Immature natural killer cell (primary cell): ENCODE results near the gene CTNNA2. TPM values are rescaled to one million over a fixed set of nuclear protein-coding genes. Genes with fewer than 3 reads are reported as not detected.

Experiments
- DNase-seq, 3 donors: peaks; one replicate each; pipeline ENCODE4 v3.0.0; 2022; ENCODE audit warnings: mixed read lengths in 1 of 3
- H3K27ac Mint-ChIP-seq, 6 donors: one replicate each; pipeline ENCODE4 v1.8.0; 2020; ENCODE audit warnings: mixed read lengths in 6 of 6, mild to moderate bottlenecking in 5 of 6, inconsistent platforms in 4 of 6, moderate library complexity in 3 of 6
- H3K27me3 Mint-ChIP-seq, 3 donors: one replicate each; pipeline ENCODE4 v1.8.0; 2020 to 2021; ENCODE audit warnings: low read depth in 3 of 3, mild to moderate bottlenecking in 3 of 3, mixed read lengths in 3 of 3, moderate library complexity in 3 of 3, inconsistent platforms in 1 of 3
- H3K36me3 Mint-ChIP-seq, 3 donors: one replicate each; pipeline ENCODE4 v1.8.0; 2020; ENCODE audit warnings: mixed read lengths in 3 of 3, inconsistent platforms in 2 of 3, mild to moderate bottlenecking in 2 of 3
- H3K4me1 Mint-ChIP-seq, 2 donors: one replicate each; pipeline ENCODE4 v1.8.0; 2020; ENCODE audit warnings: inconsistent platforms in 2 of 2, mild to moderate bottlenecking in 2 of 2, mixed read lengths in 2 of 2, moderate library complexity in 1 of 2
- H3K4me3 Mint-ChIP-seq, 5 donors: one replicate each; pipeline ENCODE4 v1.8.0; 2020; ENCODE audit warnings: mild to moderate bottlenecking in 5 of 5, mixed read lengths in 5 of 5, inconsistent platforms in 3 of 5, moderate library complexity in 3 of 5
- H3K9me3 Mint-ChIP-seq, 6 donors: one replicate each; pipeline ENCODE4 v1.8.0; 2020; ENCODE audit warnings: mild to moderate bottlenecking in 6 of 6, mixed read lengths in 6 of 6, inconsistent platforms in 4 of 6, moderate library complexity in 3 of 6
- polyA plus RNA-seq, 3 donors: library from polyadenylated mRNA; unstranded; fragments of 300-500 nt; fragmentation: Illumina TruSeq; gene quantifications; one replicate each; pipeline ENCODE4 v1.2.3, GENCODE V29; 2021

Gene CTNNA2
- polyA plus RNA-seq, 3 donors from 2014 or later = not detected

DNA sequence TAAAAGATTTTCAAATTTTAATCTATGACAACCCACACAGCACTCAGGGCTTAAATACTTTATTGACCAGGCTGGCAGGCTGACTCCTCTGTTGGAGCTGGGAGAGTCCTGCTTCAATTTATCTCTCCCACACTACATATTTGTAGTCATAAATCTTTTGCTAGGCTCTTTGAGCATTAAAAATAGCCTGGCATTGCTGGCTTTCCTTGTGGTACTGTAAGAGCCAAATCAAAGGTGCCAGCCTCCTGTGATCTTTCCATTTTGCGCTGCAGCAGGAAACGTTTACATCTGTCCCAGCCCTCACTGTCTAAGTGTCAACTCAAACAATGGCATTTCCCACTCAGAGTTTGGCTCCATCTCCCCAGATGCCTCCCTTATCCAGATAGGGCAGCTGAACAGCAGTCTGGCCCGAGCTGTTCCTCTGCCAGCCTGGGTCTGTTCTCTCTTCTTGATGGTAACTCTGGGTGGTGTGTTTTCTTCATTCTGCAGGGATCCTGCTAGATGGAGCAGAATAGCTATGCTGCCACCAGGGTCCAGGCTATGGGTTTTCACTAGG is 729.6 kb downstream of the CTNNA2 start:
- DNase-seq = no peak
- Mint-ChIP-seq H3K4me1 (no peaks in the 10 kb centered on the region), H3K4me3 (no peak overlapping the region), H3K36me3 (no peaks in the 10 kb centered on the region), H3K27me3 (no peaks in the 10 kb centered on the region), H3K9me3 (peaks cover 0 to 38% (median 8%) of the 10 kb centered on the region in 6 donors), H3K27ac (no peak overlapping the region)

DNA sequence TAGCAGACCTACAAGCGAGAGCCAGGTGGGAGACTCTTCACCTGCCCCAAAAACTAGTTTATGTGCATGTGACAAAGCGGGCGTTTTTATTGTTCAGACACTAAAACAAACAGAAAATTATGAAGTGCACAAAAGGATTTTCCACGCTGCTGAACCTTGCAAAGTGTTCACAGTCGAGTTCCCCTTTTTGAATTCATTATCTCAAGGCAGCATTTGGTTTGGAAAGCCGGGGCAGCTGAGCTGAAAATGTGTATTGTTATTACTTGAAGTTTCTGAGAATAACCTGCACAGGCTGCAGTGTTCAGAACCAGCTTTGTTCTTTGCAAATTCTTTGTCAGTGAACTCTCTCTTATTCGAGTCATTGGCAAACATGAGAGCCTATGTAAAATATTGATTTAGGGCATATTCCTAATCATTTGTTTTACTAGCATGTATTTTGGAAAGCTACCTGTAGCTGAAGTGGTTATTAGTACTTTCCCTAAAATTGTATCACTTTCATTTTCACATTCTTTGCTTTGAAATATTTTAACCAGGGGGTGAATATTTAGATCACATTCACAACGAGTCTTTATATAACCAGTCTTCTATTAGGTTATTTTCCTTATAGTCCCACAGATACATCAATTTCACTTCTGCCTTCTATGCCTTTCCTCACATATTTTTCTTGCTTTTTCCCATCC is 732.2 kb downstream of the CTNNA2 start:
- Mint-ChIP-seq H3K4me1 (no peaks in the 10 kb centered on the region), H3K9me3 (peaks cover 2 to 36% (median 6%) of the 10 kb centered on the region in 6 donors), H3K4me3 (no peak overlapping the region), H3K36me3 (no peaks in the 10 kb centered on the region), H3K27me3 (no peaks in the 10 kb centered on the region), H3K27ac (no peak overlapping the region)
- DNase-seq = no peak

DNA sequence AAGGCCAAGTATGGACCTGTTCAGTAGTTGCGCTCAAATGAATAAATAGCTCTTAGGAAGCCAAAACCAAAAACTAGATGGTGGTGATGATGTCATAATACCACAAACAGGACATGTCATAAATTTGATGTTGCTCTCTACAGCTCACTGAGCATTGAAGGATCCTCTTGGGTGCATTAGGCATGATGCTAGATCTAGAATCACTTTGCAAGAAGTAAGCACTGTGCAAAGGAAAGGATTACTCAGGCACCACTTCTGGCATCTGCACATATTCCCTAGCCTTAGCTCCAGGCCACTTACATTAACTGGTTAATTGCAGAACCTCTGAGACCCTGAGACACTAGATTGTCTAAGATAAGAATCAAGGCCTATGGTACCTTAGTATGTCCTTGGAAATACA is 733.7 kb downstream of the CTNNA2 start:
- peaks cover 2 to 40% (median 7%) of the 10 kb centered on the region in 6 donors for H3K9me3 Mint-ChIP-seq
- no peaks in the 10 kb centered on the region for H3K27me3 Mint-ChIP-seq
- DNase-seq = no peak
- no peak overlapping the region for H3K4me3 Mint-ChIP-seq
- no peaks in the 10 kb centered on the region for H3K36me3 Mint-ChIP-seq
- H3K27ac Mint-ChIP-seq = no peak overlapping the region
- H3K4me1 Mint-ChIP-seq = no peaks in the 10 kb centered on the region

DNA sequence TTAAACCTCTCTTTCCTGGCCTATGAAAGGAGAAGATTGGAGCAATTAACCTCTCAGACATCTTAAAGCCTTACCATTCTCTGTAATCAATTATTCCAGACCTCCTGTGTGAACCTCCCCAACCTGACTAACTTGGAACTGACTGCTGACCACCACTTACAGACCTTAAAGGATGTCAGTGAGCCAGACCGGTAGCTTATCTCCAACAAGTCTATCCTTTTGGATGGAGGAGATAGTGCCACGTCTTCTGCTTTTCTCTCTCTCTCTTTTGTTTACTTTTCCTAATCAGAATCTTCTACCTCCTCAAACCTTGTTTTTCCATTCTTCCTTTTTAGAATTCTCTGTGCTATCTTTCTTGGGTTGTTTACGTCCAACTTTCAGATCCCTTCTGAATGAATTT is 734.5 kb downstream of the CTNNA2 start:
- Mint-ChIP-seq H3K4me3 (no peak overlapping the region), H3K36me3 (no peaks in the 10 kb centered on the region), H3K27ac (no peak overlapping the region), H3K4me1 (no peaks in the 10 kb centered on the region), H3K27me3 (no peaks in the 10 kb centered on the region), H3K9me3 (peaks cover 2 to 43% (median 7%) of the 10 kb centered on the region in 6 donors)
- no peak for DNase-seq

DNA sequence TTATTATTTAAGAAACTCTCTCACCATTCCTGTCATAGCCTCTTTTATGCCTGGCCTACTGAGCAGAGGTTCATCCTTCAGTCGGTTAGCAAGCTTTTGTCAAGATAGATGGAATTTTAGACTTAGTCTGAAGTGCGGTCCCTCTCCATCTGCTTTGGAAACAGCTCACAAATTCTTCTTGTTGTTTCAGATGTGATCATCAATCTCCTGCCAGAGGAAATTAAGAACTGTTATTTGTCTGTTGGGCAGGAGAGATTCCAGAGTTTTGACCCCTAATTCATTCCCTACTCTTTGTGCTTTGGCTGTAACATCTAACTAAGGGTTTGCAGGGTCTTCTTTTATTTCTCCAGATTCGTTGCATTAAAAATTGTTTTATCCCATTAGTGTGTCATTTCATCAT is 735.3 kb downstream of the CTNNA2 start:
- H3K27ac Mint-ChIP-seq = no peak overlapping the region
- H3K27me3 Mint-ChIP-seq = no peaks in the 10 kb centered on the region

DNA sequence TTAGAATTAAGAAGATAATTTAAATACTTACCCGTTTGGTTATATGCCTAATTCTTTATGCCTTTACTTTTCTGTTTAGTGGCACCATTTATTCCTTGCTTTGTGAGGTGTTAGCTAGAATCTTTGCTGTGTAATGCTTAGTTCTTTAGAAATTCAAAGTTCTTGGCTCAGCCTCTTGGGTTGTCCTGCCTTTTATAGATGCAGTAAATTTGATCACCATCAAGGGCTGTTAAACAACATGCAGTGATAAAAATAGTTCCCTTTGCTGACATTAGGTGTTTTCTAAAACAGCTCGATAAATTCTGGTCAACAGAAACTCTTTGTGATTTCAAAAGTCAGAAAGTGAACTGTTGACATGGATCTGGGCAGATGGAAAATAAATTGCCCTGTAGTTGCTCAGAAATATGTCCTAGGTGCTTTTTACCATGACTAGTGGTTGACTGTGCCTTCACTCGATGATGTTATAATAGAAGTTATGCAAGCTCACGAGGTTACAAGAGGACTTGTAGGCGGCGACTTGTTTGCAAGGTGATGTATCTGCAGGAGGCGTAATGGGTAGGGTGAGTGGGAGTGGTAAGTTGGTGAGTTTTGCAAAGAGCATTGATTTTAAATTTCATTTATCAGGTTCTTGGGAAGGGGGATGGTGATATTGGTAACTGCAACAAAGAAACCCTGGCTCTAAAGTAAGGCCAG is 739.6 kb downstream of the CTNNA2 start:
- H3K27ac Mint-ChIP-seq = no peak overlapping the region
- peaks cover 0 to 5% (median 0%) of the 10 kb centered on the region in 3 donors for H3K36me3 Mint-ChIP-seq
- no peak for DNase-seq
- peaks cover 4 to 36% (median 14%) of the 10 kb centered on the region in 6 donors for H3K9me3 Mint-ChIP-seq
- no peaks in the 10 kb centered on the region for H3K4me1 Mint-ChIP-seq
- H3K4me3 Mint-ChIP-seq = no peak overlapping the region
- peaks cover 0 to 2% (median 0%) of the 10 kb centered on the region in 3 donors for H3K27me3 Mint-ChIP-seq

More for the DNA sequence above, 735.3 kb downstream of the CTNNA2 start:
- peaks cover 0 to 48% (median 9%) of the 10 kb centered on the region in 6 donors for H3K9me3 Mint-ChIP-seq
- H3K36me3 Mint-ChIP-seq = no peaks in the 10 kb centered on the region
- no peak overlapping the region for H3K4me3 Mint-ChIP-seq
- H3K4me1 Mint-ChIP-seq = no peaks in the 10 kb centered on the region
- DNase-seq = no peak

DNA sequence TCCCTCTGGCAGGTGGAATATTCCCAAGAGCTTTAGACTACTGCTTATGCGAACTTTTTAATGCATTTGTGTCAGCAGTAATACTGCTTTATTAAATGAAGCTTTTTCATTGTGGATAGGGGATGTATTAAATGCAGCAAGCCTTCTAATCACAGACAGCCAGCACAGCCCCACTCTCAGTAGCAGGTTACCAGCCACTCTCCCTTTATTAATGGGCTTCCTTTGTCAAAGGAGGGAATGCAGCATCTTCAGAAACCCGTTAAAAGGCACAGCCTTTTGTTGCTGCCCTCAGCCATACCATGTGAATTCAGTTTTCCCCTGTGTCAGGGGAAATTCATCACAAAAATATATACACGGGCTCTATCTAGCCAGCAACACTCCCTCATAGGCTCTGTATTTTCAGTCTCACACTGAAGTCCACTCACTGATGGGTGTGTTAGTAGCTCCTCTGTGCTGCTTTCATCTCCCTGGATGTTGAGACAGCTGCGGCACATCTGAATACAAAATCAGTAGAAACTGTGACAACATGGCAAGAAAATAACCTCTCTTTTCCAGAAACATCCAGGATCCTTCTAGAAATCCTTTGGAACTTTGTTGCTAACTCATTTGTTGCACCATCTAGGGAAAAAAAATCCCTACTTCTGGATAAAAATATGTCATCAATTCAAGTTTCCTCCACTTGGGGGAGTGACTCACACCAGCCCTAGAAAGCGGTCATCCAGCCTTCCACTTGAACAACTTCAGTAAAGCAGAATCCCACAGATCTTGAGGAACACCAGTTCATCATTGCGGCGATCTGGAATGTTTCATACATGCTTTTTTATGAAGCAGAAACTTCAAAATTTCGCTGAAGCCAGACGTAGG is 743.3 kb downstream of the CTNNA2 start:
- peaks cover 0 to 5% (median 0%) of the 10 kb centered on the region in 3 donors for H3K36me3 Mint-ChIP-seq
- peaks cover 11 to 40% (median 19%) of the 10 kb centered on the region in 6 donors for H3K9me3 Mint-ChIP-seq
- peaks cover 0 to 2% (median 0%) of the 10 kb centered on the region in 3 donors for H3K27me3 Mint-ChIP-seq
- H3K4me3 Mint-ChIP-seq = no peak overlapping the region
- no peak for DNase-seq
- no peak overlapping the region for H3K27ac Mint-ChIP-seq
- H3K4me1 Mint-ChIP-seq = no peaks in the 10 kb centered on the region

DNA sequence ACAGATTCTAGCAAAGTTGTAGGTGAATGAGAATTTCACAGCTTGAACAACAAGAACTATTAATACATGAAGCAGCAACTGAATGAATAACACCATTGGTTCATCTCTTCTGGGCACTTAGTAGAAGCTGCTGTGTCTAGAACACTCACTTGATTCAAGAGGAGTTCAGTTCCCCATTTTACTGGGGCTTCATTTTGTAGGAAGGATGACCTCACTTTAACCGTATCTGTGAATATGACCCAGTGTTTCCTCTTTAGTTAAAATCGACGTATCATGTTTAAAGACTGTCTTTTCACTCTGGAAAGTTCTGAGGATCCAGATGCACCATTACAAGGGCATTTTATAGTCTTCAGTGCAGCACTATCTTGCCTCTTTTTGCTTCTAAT is 743.9 kb downstream of the CTNNA2 start:
- no peak for DNase-seq
- Mint-ChIP-seq H3K4me3 (no peak overlapping the region), H3K9me3 (peaks cover 11 to 43% (median 18%) of the 10 kb centered on the region in 6 donors), H3K27ac (no peak overlapping the region), H3K36me3 (peaks cover 0 to 5% (median 0%) of the 10 kb centered on the region in 3 donors), H3K27me3 (peaks cover 0 to 2% (median 0%) of the 10 kb centered on the region in 3 donors), H3K4me1 (no peaks in the 10 kb centered on the region)

DNA sequence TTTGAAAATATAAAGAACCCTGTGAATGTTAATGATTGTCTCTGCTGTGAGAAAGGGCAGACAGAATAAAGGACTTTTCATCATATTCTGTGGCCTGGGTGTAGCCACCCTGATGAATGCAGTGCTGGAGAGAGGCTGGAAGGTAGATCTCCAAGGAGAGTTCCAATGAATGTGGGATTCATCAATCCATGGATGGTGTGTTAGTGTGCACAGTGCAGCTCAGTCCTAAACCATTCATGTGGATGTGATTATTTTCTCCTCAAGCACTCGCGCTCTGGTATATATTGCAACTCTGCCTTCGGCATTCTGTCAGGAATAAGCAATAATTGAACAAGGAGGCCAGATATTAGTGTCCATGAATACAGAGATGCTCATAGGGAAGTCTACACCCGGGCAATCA is 744.6 kb downstream of the CTNNA2 start:
- Mint-ChIP-seq H3K27ac (no peak overlapping the region), H3K36me3 (peaks cover 0 to 5% (median 0%) of the 10 kb centered on the region in 3 donors), H3K27me3 (peaks cover 0 to 2% (median 0%) of the 10 kb centered on the region in 3 donors), H3K4me3 (no peak overlapping the region), H3K4me1 (no peaks in the 10 kb centered on the region), H3K9me3 (peaks cover 11 to 39% (median 19%) of the 10 kb centered on the region in 6 donors)
- DNase-seq = no peak

DNA sequence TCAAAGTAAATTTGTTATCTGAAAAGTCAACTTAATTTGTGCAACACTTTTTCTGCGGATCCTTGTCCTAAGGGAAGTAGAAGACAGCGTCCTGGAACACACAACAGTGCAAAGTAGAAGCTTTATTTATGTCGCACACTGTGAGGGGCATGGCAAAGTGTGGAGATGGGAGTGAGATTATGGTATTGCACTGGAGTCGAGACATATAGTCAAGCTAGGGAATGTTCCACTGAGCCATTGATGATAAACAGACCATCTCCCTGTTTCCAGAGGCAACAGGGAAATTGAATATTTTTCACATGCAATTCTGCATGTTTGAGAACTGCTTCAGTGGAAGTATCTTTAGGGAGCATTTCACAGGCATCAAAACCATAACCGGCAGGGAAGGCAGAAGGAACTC is 745.5 kb downstream of the CTNNA2 start:
- peaks cover 0 to 4% (median 0%) of the 10 kb centered on the region in 3 donors for H3K36me3 Mint-ChIP-seq
- H3K4me3 Mint-ChIP-seq = no peak overlapping the region

DNA sequence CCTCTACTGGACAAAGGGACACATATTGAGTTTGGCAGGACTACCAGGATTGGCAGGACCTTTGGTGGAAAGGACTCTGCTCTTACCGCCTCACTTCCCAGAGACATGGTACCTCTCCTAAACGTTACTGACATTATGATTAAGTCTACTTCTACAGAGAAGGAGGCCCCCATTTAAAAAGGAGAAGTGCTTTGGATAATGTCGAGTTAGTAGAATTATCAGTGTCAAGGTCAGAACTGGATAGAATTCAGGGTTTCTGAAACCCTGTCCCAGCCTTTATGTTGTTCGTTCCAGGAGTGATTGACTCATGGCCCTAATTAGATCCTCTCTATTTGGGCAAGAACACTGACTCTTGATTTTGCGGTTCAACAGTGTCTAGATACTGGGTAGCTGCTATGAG is 745.9 kb downstream of the CTNNA2 start:
- DNase-seq = no peak
- peaks cover 6 to 37% (median 14%) of the 10 kb centered on the region in 6 donors for H3K9me3 Mint-ChIP-seq
- H3K27ac Mint-ChIP-seq = no peak overlapping the region
- no peaks in the 10 kb centered on the region for H3K4me1 Mint-ChIP-seq
- H3K4me3 Mint-ChIP-seq = no peak overlapping the region
- no peaks in the 10 kb centered on the region for H3K36me3 Mint-ChIP-seq
- H3K27me3 Mint-ChIP-seq = peaks cover 0 to 2% (median 0%) of the 10 kb centered on the region in 3 donors

More for the DNA sequence above, 745.5 kb downstream of the CTNNA2 start:
- DNase-seq = no peak
- peaks cover 0 to 2% (median 0%) of the 10 kb centered on the region in 3 donors for H3K27me3 Mint-ChIP-seq
- no peak overlapping the region for H3K27ac Mint-ChIP-seq
- H3K4me1 Mint-ChIP-seq = no peaks in the 10 kb centered on the region
- peaks cover 8 to 41% (median 18%) of the 10 kb centered on the region in 6 donors for H3K9me3 Mint-ChIP-seq

DNA sequence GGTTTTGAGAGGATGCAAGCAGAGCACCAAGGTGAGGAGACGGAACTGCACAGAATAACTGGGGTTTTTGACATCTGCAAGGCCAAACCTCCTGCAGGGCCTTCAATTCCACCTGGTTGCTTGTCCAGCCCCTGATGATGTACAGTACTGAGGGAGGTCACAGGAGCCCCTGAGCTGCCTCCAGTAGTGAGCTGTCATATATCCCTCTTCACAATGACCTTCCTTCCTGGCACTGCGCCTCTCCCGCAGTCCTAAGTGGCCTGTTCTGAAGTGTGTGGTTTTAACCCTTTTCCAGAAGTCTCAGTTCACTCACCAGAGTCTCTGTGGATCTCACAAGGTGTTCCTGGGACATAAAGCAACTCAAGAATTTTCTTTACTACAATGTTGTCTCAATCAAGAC is 746.4 kb downstream of the CTNNA2 start:
- peaks cover 0 to 2% (median 0%) of the 10 kb centered on the region in 3 donors for H3K27me3 Mint-ChIP-seq
- H3K27ac Mint-ChIP-seq = no peak overlapping the region
- H3K9me3 Mint-ChIP-seq = peaks cover 6 to 36% (median 13%) of the 10 kb centered on the region in 6 donors
- no peak overlapping the region for H3K4me3 Mint-ChIP-seq
- DNase-seq = no peak
- no peaks in the 10 kb centered on the region for H3K36me3 Mint-ChIP-seq
- H3K4me1 Mint-ChIP-seq = no peaks in the 10 kb centered on the region

DNA sequence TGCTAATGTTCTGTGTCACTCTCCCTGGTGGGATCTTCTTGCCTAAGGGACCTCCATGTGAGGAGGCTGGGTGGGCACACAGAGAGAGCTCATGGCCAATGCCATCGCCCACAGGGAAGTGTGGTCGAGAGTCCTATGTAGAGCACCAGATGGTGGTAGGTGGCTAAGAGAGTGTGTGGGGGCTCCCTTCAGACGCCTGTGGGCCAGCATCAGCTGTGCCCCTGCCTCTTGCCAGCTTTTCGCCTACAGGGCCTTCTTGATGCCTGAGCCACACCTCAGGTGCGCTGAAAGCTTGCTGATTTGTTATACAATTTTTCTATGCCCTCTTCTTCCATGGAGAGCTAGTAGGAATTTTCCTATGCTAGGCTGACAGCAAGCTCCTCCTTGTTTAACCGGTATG is 753.4 kb downstream of the CTNNA2 start:
- no peaks in the 10 kb centered on the region for H3K27me3 Mint-ChIP-seq
- H3K27ac Mint-ChIP-seq = no peak overlapping the region
- H3K36me3 Mint-ChIP-seq = no peaks in the 10 kb centered on the region
- DNase-seq = no peak
- no peaks in the 10 kb centered on the region for H3K4me1 Mint-ChIP-seq
- H3K4me3 Mint-ChIP-seq = no peak overlapping the region
- peaks cover 2 to 27% (median 20%) of the 10 kb centered on the region in 6 donors for H3K9me3 Mint-ChIP-seq
